Kidney (tissue), 14 donors: ENCODE results near the gene ARHGAP26. TPM values are rescaled to one million over a fixed set of nuclear protein-coding genes. Genes with fewer than 3 reads are reported as not detected.

Source experiments
- DNase-seq, 5 donors: peaks; one replicate each; pipeline ENCODE4 v3.0.0-alpha.2; 2013 to 2020
- FAIRE-seq: peaks from 2 replicates; lab custom pipeline; 2012; peaks lifted over from hg19 to GRCh38; lab: Jason Lieb, UNC
- H3K27ac ChIP-seq, 2 donors: one replicate each; pipeline ENCODE4 v1.7.0; 2013; ENCODE audit warnings: low read depth in 2 of 2, low read length in 2 of 2, inconsistent platforms in 1 of 2
- H3K27me3 ChIP-seq: one replicate; pipeline ENCODE4 v1.7.1; 2013; ENCODE audit warnings: low read length, inconsistent platforms; ENCODE audit not compliant: control insufficient read depth, insufficient read depth
- H3K36me3 ChIP-seq, 3 donors: one replicate each; pipeline versions ENCODE4 v1.7.0 to v1.7.1; 2013; ENCODE audit warnings: low read length in 3 of 3, control low read depth in 1 of 3, inconsistent platforms in 1 of 3; ENCODE audit not compliant: insufficient read depth in 3 of 3, control insufficient read depth in 2 of 3
- H3K4me1 ChIP-seq, 3 donors: one replicate each; pipeline versions ENCODE4 v1.7.0 to v1.7.1; 2013; ENCODE audit warnings: low read length in 3 of 3, inconsistent platforms in 1 of 3, low read depth in 1 of 3; ENCODE audit not compliant: control insufficient read depth in 2 of 3, insufficient read depth in 2 of 3
- H3K4me3 ChIP-seq, 3 donors: one replicate each; pipeline versions ENCODE4 v1.7.0 to v1.8.1; 2013; ENCODE audit warnings: low read length in 3 of 3, control low read depth in 1 of 3, inconsistent platforms in 1 of 3
- H3K9ac ChIP-seq, 3 donors: one replicate each; pipeline versions ENCODE4 v1.7.0 to v1.7.1; 2013; ENCODE audit warnings: low read length in 3 of 3, control low read depth in 1 of 3, inconsistent platforms in 1 of 3
- H3K9me3 ChIP-seq, 3 donors: one replicate each; pipeline versions ENCODE4 v1.7.0 to v1.7.1; 2013; ENCODE audit warnings: low read length in 3 of 3, control low read depth in 1 of 3, inconsistent platforms in 1 of 3; ENCODE audit not compliant: control insufficient read depth in 2 of 3, insufficient read depth in 1 of 3
- intact Hi-C: fragments of 100-400 bp; cut with DNase I; formaldehyde crosslinking; loops from one replicate; pipeline ENCODE4 v1.11.1; 2022
- polyA plus RNA-seq: library from polyadenylated mRNA; stranded (reverse); fragments of 350-450 nt; fragmentation: Illumina TruSeq; extraction: RNeasy Lipid Tissue Mini Kit (QIAGEN cat#74804); gene quantifications from one replicate; pipeline ENCODE4 v1.2.3, GENCODE V29; 2014; ENCODE audit warnings: low read depth, low replicate concordance; ENCODE audit not compliant: insufficient read depth
- total RNA-seq: library from RNA; stranded (reverse); fragmentation: NEBNext Ultra II Directional; extraction: Animal tissue kit (Norgen Biotek cat#: 25700); gene quantifications from one replicate; pipeline ENCODE4 v1.2.1, GENCODE V29; 2021
- TF ChIP-seq, protein P1 (sequence below): IDR thresholded peaks from 3 replicates; pipeline ENCODE4 v1.5.1; 2012; ENCODE audit warnings: mild to moderate bottlenecking, moderate library complexity, borderline replicate concordance; ENCODE audit not compliant: insufficient read depth; ENCODE audit errors: extremely low read depth
- donor health status: control.
- donor health status: control.
- donor health status: control.
- donor health status: control.
- donor health status: control.
- donor health status: DM: yes; HTN: yes; CAD: no.
- donor health status: Normal renal cell carcinoma (clear cell type).

Gene ARHGAP26
- total and polyA plus RNA-seq, 2 donors from 2014 or later = 2.5 to 85.7 TPM

DNA sequence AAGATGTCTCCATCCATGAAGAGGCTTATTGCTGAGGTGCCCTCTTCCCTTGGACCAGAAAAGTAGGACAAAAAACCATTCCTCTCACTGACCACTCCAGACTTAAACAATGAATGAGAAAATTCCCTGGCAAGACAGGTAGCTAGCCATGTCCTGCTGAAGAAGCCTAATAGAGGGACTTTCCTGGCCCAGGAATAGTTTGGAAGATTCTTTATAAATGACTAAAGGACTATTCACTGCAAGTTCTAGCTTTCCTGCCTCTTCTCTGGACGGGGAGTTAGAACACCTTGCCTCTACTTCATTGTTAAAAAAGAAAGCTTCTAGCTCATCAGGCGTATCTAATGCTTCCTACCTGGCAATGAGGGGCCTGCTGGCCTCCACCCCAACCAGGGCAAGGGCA lies 479.7 kb downstream of the ARHGAP26 start:
- DNase-seq (no peak), FAIRE-seq (no peak)
- Histone ChIP-seq H3K4me3 (no peak overlapping the region), H3K4me1 (peaks cover 0 to 4% (median 0%) of the 10 kb centered on the region in 3 donors), H3K9ac (no peak overlapping the region), H3K27ac (no peak overlapping the region), H3K36me3 (no peaks in the 10 kb centered on the region), H3K9me3 (no peaks in the 10 kb centered on the region), H3K27me3 (no peaks in the 10 kb centered on the region)
- TF ChIP-seq, protein P1, sequence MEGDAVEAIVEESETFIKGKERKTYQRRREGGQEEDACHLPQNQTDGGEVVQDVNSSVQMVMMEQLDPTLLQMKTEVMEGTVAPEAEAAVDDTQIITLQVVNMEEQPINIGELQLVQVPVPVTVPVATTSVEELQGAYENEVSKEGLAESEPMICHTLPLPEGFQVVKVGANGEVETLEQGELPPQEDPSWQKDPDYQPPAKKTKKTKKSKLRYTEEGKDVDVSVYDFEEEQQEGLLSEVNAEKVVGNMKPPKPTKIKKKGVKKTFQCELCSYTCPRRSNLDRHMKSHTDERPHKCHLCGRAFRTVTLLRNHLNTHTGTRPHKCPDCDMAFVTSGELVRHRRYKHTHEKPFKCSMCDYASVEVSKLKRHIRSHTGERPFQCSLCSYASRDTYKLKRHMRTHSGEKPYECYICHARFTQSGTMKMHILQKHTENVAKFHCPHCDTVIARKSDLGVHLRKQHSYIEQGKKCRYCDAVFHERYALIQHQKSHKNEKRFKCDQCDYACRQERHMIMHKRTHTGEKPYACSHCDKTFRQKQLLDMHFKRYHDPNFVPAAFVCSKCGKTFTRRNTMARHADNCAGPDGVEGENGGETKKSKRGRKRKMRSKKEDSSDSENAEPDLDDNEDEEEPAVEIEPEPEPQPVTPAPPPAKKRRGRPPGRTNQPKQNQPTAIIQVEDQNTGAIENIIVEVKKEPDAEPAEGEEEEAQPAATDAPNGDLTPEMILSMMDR = no peak
- intact Hi-C loops = no loop called here

- Histone ChIP-seq H3K27me3 (no peaks in the 10 kb centered on the region), H3K4me1 (peaks cover 0 to 4% (median 0%) of the 10 kb centered on the region in 3 donors), H3K9ac (no peak overlapping the region), H3K4me3 (no peak overlapping the region), H3K9me3 (no peaks in the 10 kb centered on the region), H3K36me3 (no peaks in the 10 kb centered on the region), H3K27ac (no peak overlapping the region)
- no peak for DNase-seq
- intact Hi-C loops = no loop called here
- no peak for FAIRE-seq
- TF ChIP-seq, protein P1 = no peak
These were observed 481.0 kb downstream of the ARHGAP26 start for GRCh38 chr5:143251190-143251589.

DNA sequence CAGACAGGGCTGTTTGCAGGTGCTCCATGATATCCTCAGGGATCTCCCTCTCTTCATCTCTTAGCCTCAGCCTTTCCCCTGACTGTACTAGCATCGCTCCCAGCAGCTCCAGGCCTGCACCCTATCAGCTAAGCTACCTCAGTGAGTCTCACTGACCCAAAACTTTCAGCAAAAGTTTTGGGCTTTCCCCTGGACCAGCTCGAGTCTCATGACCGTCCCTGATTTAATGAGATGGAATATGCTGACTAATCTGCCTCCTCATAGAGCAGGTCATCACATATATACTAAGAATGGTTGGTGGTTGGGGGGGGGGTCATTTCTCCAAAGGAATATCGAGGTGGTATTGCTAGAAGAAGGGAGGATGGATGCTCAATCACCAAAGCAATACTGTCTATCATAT lies 481.8 kb downstream of the ARHGAP26 start:
- Histone ChIP-seq H3K9ac (no peak overlapping the region), H3K4me3 (no peak overlapping the region), H3K27ac (no peak overlapping the region), H3K4me1 (peaks cover 0 to 4% (median 0%) of the 10 kb centered on the region in 3 donors), H3K36me3 (no peaks in the 10 kb centered on the region), H3K27me3 (no peaks in the 10 kb centered on the region), H3K9me3 (no peaks in the 10 kb centered on the region)
- intact Hi-C loops = no loop called here
- FAIRE-seq (no peak), DNase-seq (no peak)
- TF ChIP-seq, protein P1 = no peak

GRCh38 chr5:143254819-143255218 lies 484.6 kb downstream of the ARHGAP26 start:
- DNase-seq = no peak
- no peaks in the 10 kb centered on the region for H3K4me1 ChIP-seq
- H3K4me3 ChIP-seq = no peak overlapping the region
- no peak overlapping the region for H3K9ac ChIP-seq
- H3K27me3 ChIP-seq = no peaks in the 10 kb centered on the region
- H3K27ac ChIP-seq = no peak overlapping the region
- H3K36me3 ChIP-seq = no peaks in the 10 kb centered on the region
- no peaks in the 10 kb centered on the region for H3K9me3 ChIP-seq
- no peak for FAIRE-seq
- TF ChIP-seq, protein P1 = no peak
- intact Hi-C loops = no loop called here
